GM12864 (cell line): ENCODE results near the gene ID2.

Experiments used
- DNase-seq: peaks from one replicate; pipeline ENCODE4 v3.0.0-alpha.2; 2011; ENCODE audit warnings: low read depth
- H3K4me3 ChIP-seq: 2 replicates; pipeline ENCODE4 v1.5.1; 2011; ENCODE audit warnings: mild to moderate bottlenecking, low read depth, low read length, control low read depth
- CTCF ChIP-seq: IDR thresholded peaks from 2 replicates; pipeline ENCODE4 v1.5.1; 2011; ENCODE audit warnings: low read depth, mild to moderate bottlenecking, moderate library complexity, low read length, control low read depth, inconsistent platforms; ENCODE audit errors: missing control alignments

ID2 gene

DNA sequence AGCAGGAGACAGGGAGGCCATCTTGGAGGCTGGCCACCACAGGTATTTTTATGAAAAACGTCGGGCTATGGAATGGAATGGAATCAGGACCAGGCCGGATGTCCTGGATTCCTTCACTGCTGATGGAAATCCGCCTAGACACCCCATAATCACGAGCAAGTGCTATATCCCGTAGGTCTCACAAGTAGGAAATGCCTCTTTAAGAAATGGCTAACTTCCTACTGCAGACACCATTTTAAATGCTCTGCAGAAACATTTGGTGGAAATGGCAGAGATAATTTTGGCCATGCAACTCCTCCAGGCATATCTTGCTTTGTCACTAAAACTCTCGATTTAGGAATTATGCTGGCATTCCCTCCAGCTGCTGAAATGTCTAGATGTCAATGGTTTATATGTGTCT is 18.0 kb downstream of the ID2 start:
- DNase-seq, result no peak
- no peak overlapping the region for H3K4me3 ChIP-seq
- no peak for TF ChIP-seq CTCF

GRCh38 chr2:8701681-8702379 is 20.0 kb downstream of the ID2 start:
- no peak overlapping the region for H3K4me3 ChIP-seq

DNA sequence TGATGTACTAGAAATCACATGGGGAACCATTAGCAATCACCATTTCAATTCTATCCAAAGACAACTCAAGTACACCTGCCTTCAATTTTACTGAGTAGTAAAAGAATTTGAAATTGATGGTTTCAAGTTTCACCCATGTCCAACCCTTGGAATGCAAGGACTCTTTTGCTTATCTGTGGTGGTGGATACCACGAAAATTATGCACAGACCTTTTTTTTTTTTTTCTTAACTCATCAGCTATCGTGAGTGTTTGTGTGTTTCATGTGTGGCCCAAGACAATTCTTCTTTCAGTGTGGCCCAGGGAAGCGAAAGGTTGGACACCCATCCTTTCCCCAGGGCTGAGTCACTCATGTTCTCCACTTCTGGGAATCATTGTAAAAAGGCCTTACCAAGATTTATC is 23.1 kb downstream of the ID2 start:
- DNase-seq, result no peak
- no peak for TF ChIP-seq CTCF
- no peak overlapping the region for H3K4me3 ChIP-seq

More at GRCh38 chr2:8701681-8702379, 20.0 kb downstream of the ID2 start:
- no peak for TF ChIP-seq CTCF
- no peak for DNase-seq

DNA sequence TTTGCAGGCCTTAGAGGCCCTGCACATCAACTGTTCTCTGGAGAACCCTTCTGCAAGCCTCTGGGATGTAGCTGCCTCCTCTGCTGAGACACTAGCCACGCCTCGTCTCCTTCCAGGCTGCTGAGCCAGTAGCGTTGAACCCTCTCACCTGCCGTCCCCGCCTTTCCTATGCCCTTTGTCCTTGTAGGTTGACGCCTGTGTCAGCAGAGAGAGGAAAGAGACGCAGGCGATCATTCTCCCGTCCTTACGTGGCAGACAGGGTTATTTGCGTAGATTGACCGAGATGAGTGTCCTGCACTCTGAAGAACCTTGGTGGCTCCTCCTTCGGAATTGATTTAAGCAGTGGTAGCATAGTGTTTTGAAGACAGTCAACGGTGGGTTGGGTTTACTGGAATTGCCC is 27.8 kb downstream of the ID2 start:
- no peak for DNase-seq
- TF ChIP-seq CTCF, result no peak
- H3K4me3 ChIP-seq, result no peak overlapping the region

DNA sequence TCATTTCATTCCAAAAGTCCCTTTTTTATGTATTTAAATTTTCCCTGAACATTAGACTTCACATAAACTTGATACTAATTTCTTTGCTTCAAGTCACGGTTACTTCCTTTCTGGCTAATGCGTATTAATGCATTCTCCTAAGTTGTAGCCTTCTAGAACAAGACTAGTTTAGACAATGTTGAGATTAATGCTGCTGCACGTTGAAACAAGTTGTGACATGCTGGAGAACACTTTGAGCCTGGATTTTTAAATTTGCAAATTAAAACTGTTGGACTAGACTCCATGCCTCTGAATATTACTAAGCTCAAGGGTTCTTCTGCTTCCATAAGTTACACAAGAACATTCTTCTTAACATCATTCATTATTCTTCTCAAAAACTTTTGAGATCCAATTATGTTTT is 29.1 kb downstream of the ID2 start:
- no peak for TF ChIP-seq CTCF
- DNase-seq, result no peak
- no peak overlapping the region for H3K4me3 ChIP-seq

GRCh38 chr2:8714283-8714682 is 32.4 kb downstream of the ID2 start:
- DNase-seq, result no peak
- H3K4me3 ChIP-seq, result no peak overlapping the region
- no peak for TF ChIP-seq CTCF

DNA sequence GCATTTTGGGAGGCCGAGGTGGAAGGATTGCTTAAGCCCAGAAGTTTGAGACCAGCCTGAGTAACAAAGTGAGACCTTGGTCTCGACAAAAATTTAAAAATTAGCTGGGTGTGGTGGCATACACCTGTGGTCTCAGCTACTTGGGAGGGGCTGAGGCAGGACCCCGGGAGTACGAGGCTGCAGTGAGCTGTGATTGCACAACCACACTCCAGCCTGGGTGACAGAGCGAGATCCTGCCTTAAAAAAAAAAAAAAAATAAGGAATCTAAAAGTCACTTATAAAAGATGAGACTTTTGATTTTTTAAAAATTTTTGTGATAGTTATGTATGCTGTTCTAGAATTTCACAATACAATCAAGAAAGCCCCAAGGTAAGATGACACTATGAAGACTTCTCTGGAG is 33.1 kb downstream of the ID2 start:
- no peak for TF ChIP-seq CTCF
- H3K4me3 ChIP-seq, result no peak overlapping the region
- no peak for DNase-seq
